ENCODE measurements around the gene SHB.
A peak's percentile ranks its signal among the peaks of the same experiment; 100 is the strongest.

The SHB gene

DNA sequence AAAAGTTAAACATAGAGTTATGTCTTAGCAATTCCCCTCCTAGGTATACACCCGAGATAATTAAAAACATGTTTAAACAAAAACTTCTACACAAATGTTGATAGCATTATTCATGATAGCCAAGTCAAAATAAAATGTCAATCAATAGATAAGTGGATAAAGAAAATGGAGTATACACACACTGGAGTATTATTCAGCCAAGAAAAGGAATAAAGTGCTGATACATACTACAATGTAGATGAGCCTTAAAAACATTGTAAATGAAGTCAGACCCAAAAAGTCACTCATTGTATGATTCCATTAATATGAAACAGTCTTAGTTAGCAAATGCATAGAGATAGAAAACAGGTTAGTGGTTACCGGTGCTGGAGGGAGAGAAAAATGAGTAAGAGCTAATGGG, 34.3 kb upstream of the SHB start:
- peaks cover 5% of the 10 kb centered on the region for H3K4me1 ChIP-seq (ENCODE audit: control insufficient read depth, low read depth, low read length)
- H3K79me2 ChIP-seq (ENCODE audit: control insufficient read depth, insufficient read depth, low read length) = no peaks in the 10 kb centered on the region
- H3K27ac ChIP-seq (ENCODE audit: low read depth, low read length) = no peak overlapping the region
- H3K36me3 ChIP-seq (ENCODE audit: control insufficient read depth, insufficient read depth, low read length) = no peaks in the 10 kb centered on the region
- no peak overlapping the region for H3K23ac ChIP-seq (ENCODE audit: low read length)
- H3K4me2 ChIP-seq (ENCODE audit: low read length) = no peak overlapping the region
- no peak overlapping the region for H4K5ac ChIP-seq (ENCODE audit: low read length)
- H3K4ac ChIP-seq (ENCODE audit: low read depth, low read length) = no peak overlapping the region
- no peaks in the 10 kb centered on the region for H3K79me1 ChIP-seq (ENCODE audit: low read length)
- no peak overlapping the region for H2BK15ac ChIP-seq (replicated peaks; ENCODE audit: low read depth)
- no peak for DNase-seq
- no peaks in the 10 kb centered on the region for H3K27me3 ChIP-seq (ENCODE audit: insufficient read depth, low read length, poor library complexity)
- H2AK5ac ChIP-seq (ENCODE audit: low read length) = no peak overlapping the region
- H4K8ac ChIP-seq (ENCODE audit: low read depth, low read length) = no peak overlapping the region
- H2BK5ac ChIP-seq (ENCODE audit: low read length) = no peak overlapping the region
- no CpG with 5 or more reads among the region's 2 CpGs for WGBS (ENCODE audit: extremely low coverage, insufficient coverage, low lambda C conversion rate)
- H3K4me3 ChIP-seq (ENCODE audit: low read length) = no peak overlapping the region
- no peak overlapping the region for H2BK120ac ChIP-seq (ENCODE audit: low read depth, low read length)
- H3K56ac ChIP-seq (ENCODE audit: low read length) = no peak overlapping the region
- no peak overlapping the region for H3K18ac ChIP-seq (ENCODE audit: low read length)
- no peak overlapping the region for H3K9ac ChIP-seq (ENCODE audit: low read length)

DNA sequence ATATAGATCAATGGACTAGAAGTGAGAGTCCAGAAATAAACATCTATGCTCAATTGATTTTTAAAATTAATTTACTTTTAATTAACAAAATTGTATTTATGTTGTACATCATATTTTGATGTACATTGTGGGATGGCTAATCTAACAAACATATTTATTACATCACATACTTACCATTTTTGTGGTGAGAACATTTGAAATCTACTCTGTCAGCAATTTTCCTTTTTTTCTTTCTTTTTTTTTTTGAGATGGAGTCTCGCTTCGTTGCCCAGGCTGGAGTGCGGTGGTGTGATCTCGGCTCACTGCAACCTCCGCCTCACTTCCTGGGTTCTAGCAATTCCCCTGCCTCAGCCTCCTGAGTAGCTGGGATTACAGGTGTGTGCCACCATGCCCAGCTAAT, 32.4 kb upstream of the SHB start:
- DNase-seq = no peak
- no peak overlapping the region for H2BK120ac ChIP-seq (ENCODE audit: low read depth, low read length)
- H3K23ac ChIP-seq (ENCODE audit: low read length) = no peak overlapping the region
- H3K79me1 ChIP-seq (ENCODE audit: low read length) = no peaks in the 10 kb centered on the region
- no peak overlapping the region for H3K9ac ChIP-seq (ENCODE audit: low read length)
- no peak overlapping the region for H4K8ac ChIP-seq (ENCODE audit: low read depth, low read length)
- H2BK15ac ChIP-seq (replicated peaks; ENCODE audit: low read depth) = no peak overlapping the region
- H3K27ac ChIP-seq (ENCODE audit: low read depth, low read length) = no peak overlapping the region
- no peaks in the 10 kb centered on the region for H3K27me3 ChIP-seq (ENCODE audit: insufficient read depth, low read length, poor library complexity)
- H3K4ac ChIP-seq (ENCODE audit: low read depth, low read length) = no peak overlapping the region
- no peaks in the 10 kb centered on the region for H3K79me2 ChIP-seq (ENCODE audit: control insufficient read depth, insufficient read depth, low read length)
- H3K4me3 ChIP-seq (ENCODE audit: low read length) = no peak overlapping the region
- H4K5ac ChIP-seq (ENCODE audit: low read length) = no peak overlapping the region
- H3K56ac ChIP-seq (ENCODE audit: low read length) = no peak overlapping the region
- no peak overlapping the region for H3K18ac ChIP-seq (ENCODE audit: low read length)
- no peaks in the 10 kb centered on the region for H3K4me1 ChIP-seq (ENCODE audit: control insufficient read depth, low read depth, low read length)
- H3K36me3 ChIP-seq (ENCODE audit: control insufficient read depth, insufficient read depth, low read length) = no peaks in the 10 kb centered on the region
- no peak overlapping the region for H2AK5ac ChIP-seq (ENCODE audit: low read length)
- H2BK5ac ChIP-seq (ENCODE audit: low read length) = no peak overlapping the region
- no peak overlapping the region for H3K4me2 ChIP-seq (ENCODE audit: low read length)
- no CpG with 5 or more reads among the region's 5 CpGs for WGBS (ENCODE audit: extremely low coverage, insufficient coverage, low lambda C conversion rate)

- Histone ChIP-seq H3K9ac (ENCODE audit: low read length) (no peak overlapping the region), H3K23ac (ENCODE audit: low read length) (no peak overlapping the region), H4K5ac (ENCODE audit: low read length) (no peak overlapping the region), H3K27me3 (ENCODE audit: insufficient read depth, low read length, poor library complexity) (no peaks in the 10 kb centered on the region), H3K4me2 (ENCODE audit: low read length) (no peak overlapping the region), H3K18ac (ENCODE audit: low read length) (no peak overlapping the region), H3K4me3 (ENCODE audit: low read length) (no peak overlapping the region), H2AK5ac (ENCODE audit: low read length) (no peak overlapping the region), H3K4ac (ENCODE audit: low read depth, low read length) (no peak overlapping the region), H2BK15ac (replicated peaks; ENCODE audit: low read depth) (no peak overlapping the region), H2BK120ac (ENCODE audit: low read depth, low read length) (no peak overlapping the region), H3K27ac (ENCODE audit: low read depth, low read length) (no peak overlapping the region), H2BK5ac (ENCODE audit: low read length) (no peak overlapping the region), H3K79me1 (ENCODE audit: low read length) (no peaks in the 10 kb centered on the region), H3K79me2 (ENCODE audit: control insufficient read depth, insufficient read depth, low read length) (no peaks in the 10 kb centered on the region), H4K8ac (ENCODE audit: low read depth, low read length) (no peak overlapping the region), H3K56ac (ENCODE audit: low read length) (no peak overlapping the region), H3K4me1 (ENCODE audit: control insufficient read depth, low read depth, low read length) (peaks cover under 1% of the 10 kb centered on the region), H3K36me3 (ENCODE audit: control insufficient read depth, insufficient read depth, low read length) (no peaks in the 10 kb centered on the region)
- no CpG with 5 or more reads among the region's 5 CpGs for WGBS (ENCODE audit: extremely low coverage, insufficient coverage, low lambda C conversion rate)
- no peak for DNase-seq
Observed at GRCh38 chr9:38096238-38096805, 27.3 kb upstream of the SHB start.

DNA sequence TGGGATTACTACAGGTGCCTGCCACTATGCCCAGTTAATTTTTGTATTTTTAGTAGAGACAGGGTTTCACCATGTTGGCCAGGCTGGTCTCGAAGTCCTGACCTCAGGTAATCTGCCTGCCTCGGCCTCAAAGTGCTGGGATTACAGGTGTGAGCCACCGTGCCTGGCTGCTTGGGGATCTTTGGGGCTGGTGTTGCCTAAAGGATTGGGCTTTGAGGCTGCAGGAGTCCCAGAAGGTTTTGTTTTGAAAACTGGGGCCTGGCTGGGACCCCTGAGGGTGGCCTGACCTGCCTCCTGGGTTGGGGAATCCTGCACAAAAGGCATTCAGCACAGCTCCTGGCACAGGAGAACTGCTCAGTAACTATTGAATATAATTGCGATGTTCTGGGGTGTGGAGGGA, 25.1 kb upstream of the SHB start:
- Histone ChIP-seq H3K4me2 (ENCODE audit: low read length) (no peak overlapping the region), H2BK5ac (ENCODE audit: low read length) (no peak overlapping the region), H3K27ac (ENCODE audit: low read depth, low read length) (no peak overlapping the region), H3K9ac (ENCODE audit: low read length) (no peak overlapping the region), H3K79me1 (ENCODE audit: low read length) (no peaks in the 10 kb centered on the region), H3K4me3 (ENCODE audit: low read length) (no peak overlapping the region), H3K79me2 (ENCODE audit: control insufficient read depth, insufficient read depth, low read length) (no peaks in the 10 kb centered on the region), H4K8ac (ENCODE audit: low read depth, low read length) (no peak overlapping the region), H2AK5ac (ENCODE audit: low read length) (no peak overlapping the region), H2BK120ac (ENCODE audit: low read depth, low read length) (no peak overlapping the region), H3K36me3 (ENCODE audit: control insufficient read depth, insufficient read depth, low read length) (no peaks in the 10 kb centered on the region), H2BK15ac (replicated peaks; ENCODE audit: low read depth) (no peak overlapping the region), H3K27me3 (ENCODE audit: insufficient read depth, low read length, poor library complexity) (no peaks in the 10 kb centered on the region), H3K4ac (ENCODE audit: low read depth, low read length) (peak overlapping the region; percentile 48), H3K23ac (ENCODE audit: low read length) (no peak overlapping the region), H4K5ac (ENCODE audit: low read length) (no peak overlapping the region), H3K4me1 (ENCODE audit: control insufficient read depth, low read depth, low read length) (peaks cover 16% of the 10 kb centered on the region), H3K56ac (ENCODE audit: low read length) (no peak overlapping the region), H3K18ac (ENCODE audit: low read length) (no peak overlapping the region)
- DNase-seq = no peak
- WGBS (ENCODE audit: extremely low coverage, insufficient coverage, low lambda C conversion rate) = no CpG with 5 or more reads among the region's 4 CpGs

GRCh38 chr9:38092656-38093055, 23.6 kb upstream of the SHB start:
- Histone ChIP-seq H3K79me1 (ENCODE audit: low read length) (no peaks in the 10 kb centered on the region), H3K4me2 (ENCODE audit: low read length) (no peak overlapping the region), H2BK15ac (replicated peaks; ENCODE audit: low read depth) (no peak overlapping the region), H3K9ac (ENCODE audit: low read length) (no peak overlapping the region), H3K23ac (ENCODE audit: low read length) (no peak overlapping the region), H3K56ac (ENCODE audit: low read length) (no peak overlapping the region), H3K27ac (ENCODE audit: low read depth, low read length) (no peak overlapping the region), H3K4me1 (ENCODE audit: control insufficient read depth, low read depth, low read length) (peaks cover 16% of the 10 kb centered on the region), H2AK5ac (ENCODE audit: low read length) (no peak overlapping the region), H3K36me3 (ENCODE audit: control insufficient read depth, insufficient read depth, low read length) (no peaks in the 10 kb centered on the region), H2BK5ac (ENCODE audit: low read length) (no peak overlapping the region), H4K5ac (ENCODE audit: low read length) (no peak overlapping the region), H2BK120ac (ENCODE audit: low read depth, low read length) (no peak overlapping the region), H3K79me2 (ENCODE audit: control insufficient read depth, insufficient read depth, low read length) (no peaks in the 10 kb centered on the region), H3K18ac (ENCODE audit: low read length) (no peak overlapping the region), H3K4ac (ENCODE audit: low read depth, low read length) (no peak overlapping the region), H3K4me3 (ENCODE audit: low read length) (no peak overlapping the region), H4K8ac (ENCODE audit: low read depth, low read length) (no peak overlapping the region), H3K27me3 (ENCODE audit: insufficient read depth, low read length, poor library complexity) (no peaks in the 10 kb centered on the region)
- DNase-seq = no peak
- WGBS (ENCODE audit: extremely low coverage, insufficient coverage, low lambda C conversion rate) = no CpG with 5 or more reads among the region's 2 CpGs

GRCh38 chr9:38092200-38092524, 23.1 kb upstream of the SHB start:
- no peaks in the 10 kb centered on the region for H3K36me3 ChIP-seq (ENCODE audit: control insufficient read depth, insufficient read depth, low read length)
- no peak overlapping the region for H4K5ac ChIP-seq (ENCODE audit: low read length)
- peak overlapping the region; percentile 69 for H2BK5ac ChIP-seq (ENCODE audit: low read length)
- no peak overlapping the region for H2BK120ac ChIP-seq (ENCODE audit: low read depth, low read length)
- H3K18ac ChIP-seq (ENCODE audit: low read length) = no peak overlapping the region
- no peak for DNase-seq
- no peaks in the 10 kb centered on the region for H3K79me1 ChIP-seq (ENCODE audit: low read length)
- WGBS (ENCODE audit: extremely low coverage, insufficient coverage, low lambda C conversion rate) = no CpG with 5 or more reads among the region's 5 CpGs
- H3K56ac ChIP-seq (ENCODE audit: low read length) = peak overlapping the region; percentile 6
- H3K4me2 ChIP-seq (ENCODE audit: low read length) = no peak overlapping the region
- no peak overlapping the region for H4K8ac ChIP-seq (ENCODE audit: low read depth, low read length)
- no peaks in the 10 kb centered on the region for H3K79me2 ChIP-seq (ENCODE audit: control insufficient read depth, insufficient read depth, low read length)
- H3K4me1 ChIP-seq (ENCODE audit: control insufficient read depth, low read depth, low read length) = peaks cover 16% of the 10 kb centered on the region
- H3K23ac ChIP-seq (ENCODE audit: low read length) = no peak overlapping the region
- H2BK15ac ChIP-seq (replicated peaks; ENCODE audit: low read depth) = no peak overlapping the region
- H3K9ac ChIP-seq (ENCODE audit: low read length) = no peak overlapping the region
- peak overlapping the region; percentile 63 for H3K27ac ChIP-seq (ENCODE audit: low read depth, low read length)
- H3K27me3 ChIP-seq (ENCODE audit: insufficient read depth, low read length, poor library complexity) = no peaks in the 10 kb centered on the region
- H3K4me3 ChIP-seq (ENCODE audit: low read length) = no peak overlapping the region
- H2AK5ac ChIP-seq (ENCODE audit: low read length) = no peak overlapping the region
- H3K4ac ChIP-seq (ENCODE audit: low read depth, low read length) = peak overlapping the region; percentile 71

Data from mesendoderm (in vitro differentiated cells).